ENCODE measurements around the gene SPTLC1. TPM values are rescaled to one million over a fixed set of nuclear protein-coding genes. Genes with fewer than 3 reads are reported as not detected.
"Not testable (repeated sequence)": the region's sequence is repeated elsewhere in the genome, so short reads cannot be mapped to it uniquely, and the experiment has no call there.

The SPTLC1 gene
- total RNA-seq, 1 experiment from 2014 or later, result 94.8 TPM

GRCh38 chr9:92033307-92033706, 81.9 kb downstream of the SPTLC1 start:
- DNase-seq (ENCODE audit: low read depth), result no peak

GRCh38 chr9:92032891-92033290, 82.3 kb downstream of the SPTLC1 start:
- DNase-seq (ENCODE audit: low read depth), result no peak

- DNase-seq (ENCODE audit: low read depth), result no peak
Measured at GRCh38 chr9:92030367-92030766, 84.8 kb downstream of the SPTLC1 start.

GRCh38 chr9:92029553-92029952, 85.7 kb downstream of the SPTLC1 start:
- no peak for DNase-seq (ENCODE audit: low read depth)

GRCh38 chr9:92026206-92027002, 88.8 kb downstream of the SPTLC1 start:
- no peak for DNase-seq (ENCODE audit: low read depth)

- DNase-seq (ENCODE audit: low read depth), result peak; percentile 72
Measured at GRCh38 chr9:92021785-92022541, 93.2 kb downstream of the SPTLC1 start.

GRCh38 chr9:92019658-92020057, 95.6 kb downstream of the SPTLC1 start:
- DNase-seq (ENCODE audit: low read depth), result no peak

- peak; percentile 27 for DNase-seq (ENCODE audit: low read depth)
Measured at GRCh38 chr9:92010705-92011536, 104.3 kb downstream of the SPTLC1 start.

GRCh38 chr9:92010253-92010652, 105.0 kb downstream of the SPTLC1 start:
- DNase-seq (ENCODE audit: low read depth), result not testable (repeated sequence)

- DNase-seq (ENCODE audit: low read depth), result no peak
Measured at GRCh38 chr9:92008041-92008440, 107.2 kb downstream of the SPTLC1 start.

GRCh38 chr9:92004045-92004392, 111.2 kb downstream of the SPTLC1 start:
- DNase-seq (ENCODE audit: low read depth), result no peak

- no peak for DNase-seq (ENCODE audit: low read depth)
Measured at GRCh38 chr9:92003308-92004044, 111.7 kb downstream of the SPTLC1 start.

GRCh38 chr9:92001948-92002347, 113.3 kb downstream of the SPTLC1 start:
- not testable (repeated sequence) for DNase-seq (ENCODE audit: low read depth)

- DNase-seq (ENCODE audit: low read depth), result no peak
Measured at GRCh38 chr9:92001244-92001643, 114.0 kb downstream of the SPTLC1 start.

GRCh38 chr9:91995000-91995655, 120.1 kb downstream of the SPTLC1 start:
- DNase-seq (ENCODE audit: low read depth), result no peak

- no peak for DNase-seq (ENCODE audit: low read depth)
Measured at GRCh38 chr9:91994422-91994821, 120.8 kb downstream of the SPTLC1 start.

- DNase-seq (ENCODE audit: low read depth), result no peak
Measured at GRCh38 chr9:91992461-91993041, 122.7 kb downstream of the SPTLC1 start.

GRCh38 chr9:91991721-91992341, 123.4 kb downstream of the SPTLC1 start:
- no peak for DNase-seq (ENCODE audit: low read depth)

GRCh38 chr9:91986248-91986647, 129.0 kb downstream of the SPTLC1 start:
- DNase-seq (ENCODE audit: low read depth), result no peak

GRCh38 chr9:91985692-91986091, 129.5 kb downstream of the SPTLC1 start:
- no peak for DNase-seq (ENCODE audit: low read depth)

All from LHCN-M2 (cell line).